Endodermal cell (in vitro differentiated cells): ENCODE measurements around the gene RASGRF2. TPM values are rescaled to one million over a fixed set of nuclear protein-coding genes. Genes with fewer than 3 reads are reported as not detected.
"Not testable (repeated sequence)": the region's sequence is repeated elsewhere in the genome, so short reads cannot be mapped to it uniquely, and the experiment has no call there.

Experiments used
- DNase-seq: peaks from one replicate; pipeline ENCODE4 v3.0.0-alpha.2; 2017
- H3K27ac ChIP-seq: 2 replicates; pipeline ENCODE4 v1.5.1; 2013; ENCODE audit warnings: mild to moderate bottlenecking, low read depth, low read length, moderate library complexity
- H3K27me3 ChIP-seq: 2 replicates; pipeline ENCODE4 v1.6.1; 2013; ENCODE audit warnings: mild to moderate bottlenecking, low read length, moderate library complexity; ENCODE audit not compliant: insufficient read depth, control insufficient read depth, poor library complexity, severe bottlenecking
- H3K36me3 ChIP-seq: 2 replicates; pipeline ENCODE4 v1.7.0; 2013; ENCODE audit warnings: mild to moderate bottlenecking, low read length, moderate library complexity; ENCODE audit not compliant: control insufficient read depth, insufficient read depth
- H3K4me1 ChIP-seq: one replicate; pipeline ENCODE4 v1.7.0; 2013; ENCODE audit warnings: low read length; ENCODE audit not compliant: control insufficient read depth, insufficient read depth
- H3K4me3 ChIP-seq: 2 replicates; pipeline ENCODE4 v1.5.1; 2013; ENCODE audit warnings: mild to moderate bottlenecking, low read length, moderate library complexity
- H3K9ac ChIP-seq: 2 replicates; pipeline ENCODE4 v1.6.1; 2013; ENCODE audit warnings: mild to moderate bottlenecking, low read length, moderate library complexity; ENCODE audit not compliant: poor library complexity, severe bottlenecking; ENCODE audit errors: extremely low read depth
- H3K9me3 ChIP-seq: 2 replicates; pipeline ENCODE4 v1.6.1; 2013; ENCODE audit warnings: mild to moderate bottlenecking, low read length, moderate library complexity; ENCODE audit not compliant: control insufficient read depth
- H3K27ac Mint-ChIP-seq: 2 replicates; pipeline ENCODE4 v1.8.0; 2020; ENCODE audit warnings: mixed read lengths
- H3K27me3 Mint-ChIP-seq: 2 replicates; pipeline ENCODE4 v1.8.0; 2021; ENCODE audit warnings: mild to moderate bottlenecking, mixed read lengths; ENCODE audit not compliant: insufficient read depth
- H3K36me3 Mint-ChIP-seq: 2 replicates; pipeline ENCODE4 v1.8.0; 2020; ENCODE audit warnings: low read depth, mixed read lengths
- H3K4me1 Mint-ChIP-seq: 2 replicates; pipeline ENCODE4 v1.8.0; 2020; ENCODE audit warnings: mixed read lengths
- H3K4me3 Mint-ChIP-seq: 2 replicates; pipeline ENCODE4 v1.8.0; 2020; ENCODE audit warnings: mild to moderate bottlenecking, moderate library complexity, mixed read lengths
- H3K9me3 Mint-ChIP-seq: 2 replicates; pipeline ENCODE4 v1.8.0; 2020; ENCODE audit warnings: mild to moderate bottlenecking, mixed read lengths
- CTCF ChIP-seq: fragments of 200-600 bp; sonication (generic); conservative IDR thresholded peaks from 2 replicates; pipeline ENCODE4 v1.5.0; 2021; ENCODE audit warnings: antibody characterized with exemption, mild to moderate bottlenecking
- WGBS, 2 experiments: methylation state at CpG; one replicate each; pipeline versions ENCODE4 v1.1.5 to v1.1.7; 2013; ENCODE audit warnings: missing lambda C conversion rate in 2 of 2, mixed read lengths in 1 of 2; ENCODE audit not compliant: insufficient coverage in 1 of 2, insufficient read length in 1 of 2; 5-methylcytosine and 5-hydroxymethylcytosine counted together
- total RNA-seq, 2 donors: library from RNA; stranded (reverse); fragmentation: NEBNext Ultra II Directional in 1 of 2; extraction: Animal tissue kit (Norgen Biotek cat#: 25700) in 1 of 2; gene quantifications; 2 replicates in 1 of 2; 3 replicates in 1 of 2; pipeline ENCODE4 v1.2.1, GENCODE V29; 2021

RASGRF2 gene
- total RNA-seq, 2 donors from 2014 or later = 0.64 to 14.4 TPM

- Histone ChIP-seq H3K4me3 (no peak overlapping the region), H3K9ac (no peak overlapping the region), H3K4me1 (no peaks in the 10 kb centered on the region), H3K36me3 (no peaks in the 10 kb centered on the region), H3K9me3 (no peaks in the 10 kb centered on the region), H3K27me3 (no peaks in the 10 kb centered on the region), H3K27ac (no peak overlapping the region)
- no peak overlapping the region for H3K4me3 Mint-ChIP-seq
- no peak for DNase-seq
- no peaks in the 10 kb centered on the region for H3K4me1 Mint-ChIP-seq
- H3K27ac Mint-ChIP-seq = no peak overlapping the region
- peaks cover 30% of the 10 kb centered on the region for H3K36me3 Mint-ChIP-seq
- H3K9me3 Mint-ChIP-seq = peaks cover 21% of the 10 kb centered on the region
- 80 to 100% methylated on average over 1 of the region's 1 CpG for WGBS, 2 experiments
- no peak for TF ChIP-seq CTCF
- no peaks in the 10 kb centered on the region for H3K27me3 Mint-ChIP-seq
Observed at GRCh38 chr5:81256766-81257165, 296.6 kb downstream of the RASGRF2 start.

GRCh38 chr5:81262796-81263195, 302.6 kb downstream of the RASGRF2 start:
- peaks cover 43% of the 10 kb centered on the region for H3K9me3 Mint-ChIP-seq
- not testable (repeated sequence) for H3K27ac ChIP-seq, H3K27ac Mint-ChIP-seq, H3K4me1 Mint-ChIP-seq, H3K4me3 ChIP-seq, H3K4me1 ChIP-seq, H3K9ac ChIP-seq, DNase-seq, H3K36me3 ChIP-seq, H3K27me3 Mint-ChIP-seq, H3K4me3 Mint-ChIP-seq, H3K27me3 ChIP-seq
- peaks cover 19% of the 10 kb centered on the region for H3K9me3 ChIP-seq
- H3K36me3 Mint-ChIP-seq = peaks cover 45% of the 10 kb centered on the region
- 100% methylated on average over 1 of the region's 1 CpG; no CpG with 5 or more reads in 1 of the 2 experiments for WGBS, 2 experiments

GRCh38 chr5:81265101-81265500, 304.9 kb downstream of the RASGRF2 start:
- no peak overlapping the region for H3K4me3 Mint-ChIP-seq
- H3K27ac Mint-ChIP-seq = no peak overlapping the region
- peaks cover 38% of the 10 kb centered on the region for H3K9me3 Mint-ChIP-seq
- no peak overlapping the region for H3K4me3 ChIP-seq
- peaks cover 19% of the 10 kb centered on the region for H3K9me3 ChIP-seq
- peaks cover 41% of the 10 kb centered on the region for H3K36me3 Mint-ChIP-seq
- no peak overlapping the region for H3K27ac ChIP-seq
- H3K9ac ChIP-seq = no peak overlapping the region
- H3K27me3 ChIP-seq = no peaks in the 10 kb centered on the region
- DNase-seq = no peak
- H3K27me3 Mint-ChIP-seq = no peaks in the 10 kb centered on the region
- TF ChIP-seq CTCF = no peak
- H3K36me3 ChIP-seq = no peaks in the 10 kb centered on the region
- H3K4me1 Mint-ChIP-seq = peaks cover 5% of the 10 kb centered on the region
- peaks cover 7% of the 10 kb centered on the region for H3K4me1 ChIP-seq

- no peak for DNase-seq
- Mint-ChIP-seq H3K9me3 (peaks cover 10% of the 10 kb centered on the region), H3K4me1 (peaks cover 28% of the 10 kb centered on the region), H3K36me3 (peaks cover 13% of the 10 kb centered on the region), H3K27ac (no peak overlapping the region), H3K27me3 (no peaks in the 10 kb centered on the region), H3K4me3 (no peak overlapping the region)
- 65 to 85% methylated on average over 2 to 3 of the region's 3 CpGs for WGBS, 2 experiments
- Histone ChIP-seq H3K4me1 (peaks cover 8% of the 10 kb centered on the region), H3K27ac (no peak overlapping the region), H3K36me3 (no peaks in the 10 kb centered on the region), H3K27me3 (no peaks in the 10 kb centered on the region), H3K9ac (no peak overlapping the region), H3K4me3 (no peak overlapping the region), H3K9me3 (peaks cover 14% of the 10 kb centered on the region)
- TF ChIP-seq CTCF = no peak
Observed at GRCh38 chr5:81268521-81269196, 308.5 kb downstream of the RASGRF2 start.
